Measurements from ENCODE around the gene VAV2.

DNA sequence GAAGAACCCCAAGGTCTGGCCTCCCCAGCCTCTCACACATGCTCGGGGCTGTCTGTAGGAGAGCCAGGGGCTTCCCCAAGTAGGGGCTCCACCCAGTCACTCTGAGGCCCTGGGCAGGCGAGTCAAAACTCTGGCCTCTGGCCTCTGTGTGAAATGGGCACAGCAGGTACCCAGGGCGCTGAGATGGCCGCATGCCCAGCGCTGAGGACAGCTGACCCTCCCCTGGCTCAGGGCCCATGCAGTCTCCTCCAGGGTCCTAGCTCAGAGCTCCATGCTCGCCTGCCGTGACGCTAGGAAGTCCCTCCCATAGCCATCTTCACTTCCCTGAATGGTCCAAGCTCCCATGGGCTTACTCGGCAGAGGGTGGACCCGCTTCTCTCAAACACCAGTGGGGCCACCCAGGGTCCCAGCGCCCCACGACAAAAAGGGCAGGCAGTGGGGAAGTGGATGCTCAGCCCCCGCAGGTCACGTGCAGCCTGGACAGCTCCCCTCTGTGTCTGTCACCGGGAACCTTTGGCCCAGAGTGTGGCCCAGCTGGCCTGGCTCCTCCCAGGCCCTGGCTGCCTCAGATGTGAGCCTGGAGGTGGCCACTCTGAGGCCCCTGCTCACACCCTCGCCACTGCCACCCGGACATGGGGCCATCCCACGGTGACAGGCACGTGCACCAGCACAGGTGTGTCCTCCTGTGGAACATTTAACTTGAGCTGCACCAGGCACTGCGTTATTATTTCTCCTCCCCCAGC is 12.2 kb upstream of the VAV2 start:
- TF ChIP-seq, protein P1, sequence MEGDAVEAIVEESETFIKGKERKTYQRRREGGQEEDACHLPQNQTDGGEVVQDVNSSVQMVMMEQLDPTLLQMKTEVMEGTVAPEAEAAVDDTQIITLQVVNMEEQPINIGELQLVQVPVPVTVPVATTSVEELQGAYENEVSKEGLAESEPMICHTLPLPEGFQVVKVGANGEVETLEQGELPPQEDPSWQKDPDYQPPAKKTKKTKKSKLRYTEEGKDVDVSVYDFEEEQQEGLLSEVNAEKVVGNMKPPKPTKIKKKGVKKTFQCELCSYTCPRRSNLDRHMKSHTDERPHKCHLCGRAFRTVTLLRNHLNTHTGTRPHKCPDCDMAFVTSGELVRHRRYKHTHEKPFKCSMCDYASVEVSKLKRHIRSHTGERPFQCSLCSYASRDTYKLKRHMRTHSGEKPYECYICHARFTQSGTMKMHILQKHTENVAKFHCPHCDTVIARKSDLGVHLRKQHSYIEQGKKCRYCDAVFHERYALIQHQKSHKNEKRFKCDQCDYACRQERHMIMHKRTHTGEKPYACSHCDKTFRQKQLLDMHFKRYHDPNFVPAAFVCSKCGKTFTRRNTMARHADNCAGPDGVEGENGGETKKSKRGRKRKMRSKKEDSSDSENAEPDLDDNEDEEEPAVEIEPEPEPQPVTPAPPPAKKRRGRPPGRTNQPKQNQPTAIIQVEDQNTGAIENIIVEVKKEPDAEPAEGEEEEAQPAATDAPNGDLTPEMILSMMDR (IDR thresholded peaks at IDR 0.05), result no peak
- TF ChIP-seq POLR2AphosphoS5 (IDR thresholded peaks at IDR 0.05), result no peak

All from breast epithelium (tissue), 3 donors.